Activated naive CD4-positive, alpha-beta T cell treated with anti-CD3 and anti-CD28 coated beads, Interleukin-2, amount 50 U/mL, for 24 hours (primary cell): ENCODE measurements around the gene BBS4.
"Not testable (repeated sequence)": the region's sequence is repeated elsewhere in the genome, so short reads cannot be mapped to it uniquely, and the experiment has no call there.

ENCODE experiments used
- H3K27ac Mint-ChIP-seq: one replicate; pipeline ENCODE4 v1.8.0; 2021; ENCODE audit warnings: mild to moderate bottlenecking, mixed read lengths
- H3K27me3 Mint-ChIP-seq: one replicate; pipeline ENCODE4 v1.8.0; 2021; ENCODE audit warnings: mixed read lengths
- H3K36me3 Mint-ChIP-seq: one replicate; pipeline ENCODE4 v1.8.0; 2021; ENCODE audit warnings: mixed read lengths
- H3K4me1 Mint-ChIP-seq: one replicate; pipeline ENCODE4 v1.8.0; 2021; ENCODE audit warnings: mixed read lengths
- H3K4me3 Mint-ChIP-seq: one replicate; pipeline ENCODE4 v1.8.0; 2021; ENCODE audit warnings: mild to moderate bottlenecking, mixed read lengths
- H3K9me3 Mint-ChIP-seq: one replicate; pipeline ENCODE4 v1.8.0; 2021; ENCODE audit warnings: mixed read lengths

Gene BBS4

GRCh38 chr15:72685925-72686794 lies at the start of gene BBS4, which contains the start of gene HIGD2B:
Gene BBS4, plus strand, starts transcription at chr15:72686207. Its CDS starts 21 bp downstream, at chr15:72686228.
Gene HIGD2B, minus strand, starts transcription at chr15:72686182. Its CDS starts 9,808 bp downstream, at chr15:72676374.
- Mint-ChIP-seq H3K4me1 (peaks cover 28% of the 10 kb centered on the region), H3K27ac (peak within 1 kb of the TSS; percentile 97), H3K27me3 (no peaks in the 10 kb centered on the region), H3K36me3 (no peaks in the 10 kb centered on the region), H3K9me3 (no peaks in the 10 kb centered on the region), H3K4me3 (peak within 1 kb of the TSS; percentile 99)

DNA sequence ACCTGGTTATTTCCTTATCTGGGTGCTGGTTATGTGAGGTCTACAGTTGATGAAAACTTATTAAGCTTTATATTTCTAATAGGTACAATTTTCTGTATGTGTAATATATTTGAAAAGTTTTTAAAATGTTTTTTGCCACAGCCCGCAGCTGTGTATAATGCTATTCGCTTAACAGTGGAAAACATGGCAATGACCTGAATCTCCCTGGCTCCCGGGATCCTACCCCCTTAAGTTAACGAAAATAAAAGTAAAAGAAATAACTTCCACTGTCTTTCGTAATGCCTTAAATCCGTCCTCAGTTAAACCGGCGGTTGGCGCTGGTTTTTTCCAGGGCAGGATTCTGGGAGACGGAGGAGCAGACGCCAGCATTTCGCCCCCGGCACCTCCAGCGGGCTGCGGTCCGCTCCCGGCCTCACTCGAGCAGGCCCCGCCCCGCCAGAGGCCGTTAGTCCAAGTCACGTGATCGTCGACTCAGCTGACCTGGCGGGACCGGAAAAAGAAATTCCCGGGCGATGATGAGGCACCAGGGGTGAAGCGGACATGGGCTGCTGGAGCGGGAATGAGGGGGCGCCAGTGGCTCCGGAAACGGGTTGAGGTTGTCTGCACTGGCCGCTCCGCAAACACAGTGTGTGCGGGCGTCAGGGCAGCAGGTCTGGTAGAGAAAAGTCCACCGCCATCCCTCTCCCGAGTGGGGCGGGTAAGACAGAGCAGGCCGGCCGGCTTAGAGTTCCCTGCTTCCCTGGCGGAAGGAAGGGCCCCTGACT lies 49.3 kb upstream of the BBS4 start:
- not testable (repeated sequence) for H3K4me1 Mint-ChIP-seq, H3K4me3 Mint-ChIP-seq, H3K36me3 Mint-ChIP-seq, H3K27ac Mint-ChIP-seq, H3K9me3 Mint-ChIP-seq, H3K27me3 Mint-ChIP-seq

DNA sequence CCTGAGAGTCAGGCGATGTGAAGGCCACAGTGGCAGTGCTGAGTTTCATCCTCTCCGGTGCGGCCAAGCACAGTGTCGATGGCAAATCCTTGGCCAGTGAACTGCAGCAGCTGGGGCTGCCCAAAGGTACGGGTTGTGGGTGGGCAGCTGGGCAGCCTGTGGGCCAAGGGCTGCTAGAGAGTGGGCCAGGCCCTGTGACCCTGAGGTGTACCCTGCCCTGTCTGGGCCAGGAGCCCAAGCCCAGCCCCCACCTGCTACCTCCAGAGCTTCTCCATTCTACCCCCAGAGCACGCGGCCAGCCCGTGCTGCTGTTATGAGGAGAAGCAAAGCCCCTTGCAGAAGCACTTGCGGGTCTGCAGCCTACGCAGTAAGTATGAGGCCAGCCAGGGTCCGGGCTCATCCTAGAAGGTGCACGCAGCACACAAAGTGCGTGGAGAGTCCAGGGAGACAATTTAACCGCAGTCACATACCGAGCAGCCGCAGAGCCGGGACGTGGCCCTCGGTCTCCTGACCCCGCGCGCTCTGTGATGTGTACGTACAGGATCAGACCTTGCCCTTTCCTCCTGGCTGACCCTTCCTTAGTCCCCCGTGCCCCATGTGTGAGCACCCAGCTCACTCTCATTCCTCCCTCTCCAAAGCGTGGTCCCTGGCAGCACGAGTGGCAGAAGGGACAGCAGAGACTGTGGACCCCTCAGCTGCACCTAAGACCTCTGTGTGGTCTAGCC lies 46.1 kb upstream of the BBS4 start:
- not testable (repeated sequence) for H3K4me3 Mint-ChIP-seq, H3K4me1 Mint-ChIP-seq, H3K36me3 Mint-ChIP-seq, H3K9me3 Mint-ChIP-seq, H3K27ac Mint-ChIP-seq, H3K27me3 Mint-ChIP-seq

- not testable (repeated sequence) for H3K4me1 Mint-ChIP-seq, H3K27ac Mint-ChIP-seq, H3K9me3 Mint-ChIP-seq, H3K27me3 Mint-ChIP-seq, H3K36me3 Mint-ChIP-seq, H3K4me3 Mint-ChIP-seq
These were observed 43.7 kb upstream of the BBS4 start for GRCh38 chr15:72642271-72642670.

GRCh38 chr15:72648631-72649253 lies 37.3 kb upstream of the BBS4 start:
- not testable (repeated sequence) for H3K9me3 Mint-ChIP-seq, H3K27me3 Mint-ChIP-seq, H3K4me1 Mint-ChIP-seq, H3K36me3 Mint-ChIP-seq, H3K4me3 Mint-ChIP-seq, H3K27ac Mint-ChIP-seq

DNA sequence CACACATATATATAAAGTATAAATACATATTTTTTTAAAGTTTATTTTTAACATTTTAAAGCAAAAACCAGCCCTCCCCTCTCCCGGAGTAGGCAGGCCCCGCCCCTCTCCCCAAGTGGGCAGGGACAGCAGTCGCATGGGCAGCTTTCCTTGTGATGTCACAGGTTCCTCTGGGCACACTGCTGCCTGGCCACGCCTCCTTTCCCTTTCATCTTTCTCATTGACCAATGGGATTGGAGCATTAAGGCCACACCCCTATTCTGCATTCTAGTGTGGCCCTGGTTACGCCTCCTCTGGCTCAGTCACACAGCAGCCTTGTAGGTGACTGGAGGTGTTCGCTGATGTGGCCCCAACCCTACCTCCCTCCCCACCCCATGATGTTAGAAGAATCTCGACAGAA lies 31.6 kb upstream of the BBS4 start, which contains the start of gene GOLGA6B:
GOLGA6B (plus strand) TSS at position 301 of the 400 bp plus-strand sequence; CDS start at position 342, 41 bp downstream.
- H3K4me3 Mint-ChIP-seq, H3K36me3 Mint-ChIP-seq, H3K9me3 Mint-ChIP-seq, H3K4me1 Mint-ChIP-seq, H3K27me3 Mint-ChIP-seq, H3K27ac Mint-ChIP-seq: not testable (repeated sequence)

- not testable (repeated sequence) for H3K9me3 Mint-ChIP-seq, H3K27me3 Mint-ChIP-seq, H3K36me3 Mint-ChIP-seq, H3K27ac Mint-ChIP-seq, H3K4me3 Mint-ChIP-seq, H3K4me1 Mint-ChIP-seq
These were observed 30.0 kb upstream of the BBS4 start for GRCh38 chr15:72656014-72656413.

- not testable (repeated sequence) for H3K4me3 Mint-ChIP-seq, H3K4me1 Mint-ChIP-seq, H3K27me3 Mint-ChIP-seq, H3K36me3 Mint-ChIP-seq, H3K9me3 Mint-ChIP-seq, H3K27ac Mint-ChIP-seq
These were observed 24.9 kb upstream of the BBS4 start for GRCh38 chr15:72661081-72661480.

DNA sequence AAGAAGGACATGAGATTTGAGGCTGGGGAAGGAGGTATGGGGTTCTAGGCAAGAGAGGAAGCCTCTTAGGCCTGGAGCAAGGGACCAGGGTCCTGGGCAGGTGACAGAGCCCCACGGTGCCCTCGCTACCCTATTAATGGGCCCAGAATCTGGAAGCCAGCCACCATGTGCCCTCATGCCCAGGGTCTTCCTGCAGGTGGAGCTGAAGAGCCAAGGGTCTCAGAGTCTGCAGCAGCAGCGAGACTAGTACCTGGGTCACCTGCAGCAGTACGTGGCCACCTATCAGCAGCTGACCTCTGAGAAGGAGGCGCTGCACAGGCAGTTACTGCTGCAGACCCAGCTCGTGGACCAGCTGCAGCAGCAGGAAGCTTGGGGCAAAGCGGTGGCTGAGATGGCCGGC lies 22.1 kb upstream of the BBS4 start:
- H3K9me3 Mint-ChIP-seq, H3K27ac Mint-ChIP-seq, H3K27me3 Mint-ChIP-seq, H3K4me1 Mint-ChIP-seq, H3K4me3 Mint-ChIP-seq, H3K36me3 Mint-ChIP-seq: not testable (repeated sequence)

- not testable (repeated sequence) for H3K36me3 Mint-ChIP-seq, H3K27me3 Mint-ChIP-seq, H3K4me3 Mint-ChIP-seq, H3K9me3 Mint-ChIP-seq, H3K4me1 Mint-ChIP-seq, H3K27ac Mint-ChIP-seq
These were observed 20.3 kb upstream of the BBS4 start for GRCh38 chr15:72665706-72666105.

- not testable (repeated sequence) for H3K4me3 Mint-ChIP-seq, H3K4me1 Mint-ChIP-seq, H3K36me3 Mint-ChIP-seq, H3K27ac Mint-ChIP-seq, H3K27me3 Mint-ChIP-seq, H3K9me3 Mint-ChIP-seq
These were observed 16.2 kb upstream of the BBS4 start for GRCh38 chr15:72669803-72670202.

GRCh38 chr15:72670656-72671352 lies 15.2 kb upstream of the BBS4 start:
- H3K4me3 Mint-ChIP-seq: peak overlapping the region; percentile 56
- not testable (repeated sequence) for H3K27ac Mint-ChIP-seq, H3K4me1 Mint-ChIP-seq, H3K36me3 Mint-ChIP-seq, H3K27me3 Mint-ChIP-seq, H3K9me3 Mint-ChIP-seq

GRCh38 chr15:72671525-72671924 lies 14.5 kb upstream of the BBS4 start:
- Mint-ChIP-seq H3K4me1 (no peaks in the 10 kb centered on the region), H3K27ac (no peak overlapping the region), H3K27me3 (peaks cover 3% of the 10 kb centered on the region), H3K9me3 (no peaks in the 10 kb centered on the region), H3K4me3 (no peak overlapping the region), H3K36me3 (no peaks in the 10 kb centered on the region)

- no peak overlapping the region for H3K27ac Mint-ChIP-seq
- peaks cover 9% of the 10 kb centered on the region for H3K27me3 Mint-ChIP-seq
- H3K9me3 Mint-ChIP-seq: no peaks in the 10 kb centered on the region
- no peak overlapping the region for H3K4me3 Mint-ChIP-seq
- H3K4me1 Mint-ChIP-seq: no peaks in the 10 kb centered on the region
- H3K36me3 Mint-ChIP-seq: no peaks in the 10 kb centered on the region
These were observed 9.2 kb upstream of the BBS4 start for GRCh38 chr15:72676838-72677237.

- H3K27ac Mint-ChIP-seq: no peak overlapping the region
These were observed 5.1 kb upstream of the BBS4 start for GRCh38 chr15:72680931-72681330.

More at GRCh38 chr15:72680931-72681330, 5.1 kb upstream of the BBS4 start:
- peaks cover 7% of the 10 kb centered on the region for H3K27me3 Mint-ChIP-seq
- no peaks in the 10 kb centered on the region for H3K9me3 Mint-ChIP-seq
- peaks cover 14% of the 10 kb centered on the region for H3K4me1 Mint-ChIP-seq
- H3K4me3 Mint-ChIP-seq: no peak overlapping the region
- H3K36me3 Mint-ChIP-seq: no peaks in the 10 kb centered on the region
